Activated T-cell treated with anti-CD3 and anti-CD28 coated beads, Interleukin-2, amount 50 U/mL, for 72 hours (primary cell): Measurements from ENCODE around the gene EPHX1. TPM values are rescaled to one million over a fixed set of nuclear protein-coding genes. Genes with fewer than 3 reads are reported as not detected.

Experiments
- ATAC-seq, 2 donors: fragments of 150-1000 bp; cut with Tn5 transposase; replicated peaks in 1 of 2; 2 replicates each; pipeline ENCODE4 v1.10.0; 2021; ENCODE audit warnings: moderate library complexity in 2 of 2, mild to moderate bottlenecking in 1 of 2
- DNase-seq, 2 donors: peaks; one replicate each; pipeline ENCODE4 v3.0.0; 2021 to 2022; ENCODE audit warnings: mixed read lengths in 1 of 2
- H3K27ac Mint-ChIP-seq: one replicate; pipeline ENCODE4 v1.8.0; 2022; ENCODE audit warnings: mild to moderate bottlenecking, moderate library complexity, mixed read lengths
- H3K27me3 Mint-ChIP-seq: one replicate; pipeline ENCODE4 v1.8.0; 2022; ENCODE audit warnings: low read depth, mixed read lengths
- H3K36me3 Mint-ChIP-seq, 2 donors: one replicate each; pipeline ENCODE4 v1.8.0; 2022; ENCODE audit warnings: mixed read lengths in 2 of 2, mild to moderate bottlenecking in 1 of 2; ENCODE audit not compliant: insufficient read depth in 2 of 2
- H3K4me1 Mint-ChIP-seq: one replicate; pipeline ENCODE4 v1.8.0; 2022; ENCODE audit warnings: low read depth, mixed read lengths
- H3K4me3 Mint-ChIP-seq, 2 donors: one replicate each; pipeline ENCODE4 v1.8.0; 2022; ENCODE audit warnings: mild to moderate bottlenecking in 2 of 2, mixed read lengths in 2 of 2, moderate library complexity in 2 of 2
- H3K9me3 Mint-ChIP-seq, 2 donors: one replicate each; pipeline ENCODE4 v1.8.0; 2022; ENCODE audit warnings: mixed read lengths in 2 of 2
- total RNA-seq, 2 donors: library from RNA; stranded (reverse); gene quantifications; one replicate each; pipeline ENCODE4 v1.2.3, GENCODE V29; 2022

The EPHX1 gene
- total RNA-seq, 2 donors from 2014 or later = 2.6 to 3.8 TPM

GRCh38 chr1:225855503-225856300 lies 45.8 kb downstream of the EPHX1 start:
- Mint-ChIP-seq H3K4me1 (peaks cover 17% of the 10 kb centered on the region), H3K27ac (no peak overlapping the region), H3K27me3 (no peaks in the 10 kb centered on the region), H3K9me3 (no peaks in the 10 kb centered on the region), H3K4me3 (no peak overlapping the region), H3K36me3 (peaks cover 2 to 11% of the 10 kb centered on the region in 2 donors)
- no peak for DNase-seq
- no peak for ATAC-seq

- Mint-ChIP-seq H3K4me1 (peaks cover 6% of the 10 kb centered on the region), H3K9me3 (no peaks in the 10 kb centered on the region), H3K4me3 (no peak overlapping the region), H3K27ac (no peak overlapping the region), H3K36me3 (peaks cover 0 to 8% of the 10 kb centered on the region in 2 donors), H3K27me3 (no peaks in the 10 kb centered on the region)
- no peak for ATAC-seq
- DNase-seq = no peak
Measured at GRCh38 chr1:225857256-225857655, 47.3 kb downstream of the EPHX1 start.

GRCh38 chr1:225859151-225859550 lies 49.2 kb downstream of the EPHX1 start:
- H3K9me3 Mint-ChIP-seq = no peaks in the 10 kb centered on the region
- H3K4me3 Mint-ChIP-seq = no peak overlapping the region
- peaks cover 1 to 4% of the 10 kb centered on the region in 2 donors for H3K36me3 Mint-ChIP-seq
- H3K27ac Mint-ChIP-seq = no peak overlapping the region
- DNase-seq (no peak), ATAC-seq (no peak)
- peaks cover 4% of the 10 kb centered on the region for H3K4me1 Mint-ChIP-seq
- no peaks in the 10 kb centered on the region for H3K27me3 Mint-ChIP-seq

GRCh38 chr1:225860107-225860506 lies 50.2 kb downstream of the EPHX1 start:
- Mint-ChIP-seq H3K36me3 (peaks cover 1 to 4% of the 10 kb centered on the region in 2 donors), H3K27me3 (no peaks in the 10 kb centered on the region), H3K27ac (no peak overlapping the region), H3K4me3 (no peak overlapping the region), H3K9me3 (no peaks in the 10 kb centered on the region), H3K4me1 (peaks cover 11% of the 10 kb centered on the region)
- no peak for ATAC-seq
- no peak for DNase-seq

- Mint-ChIP-seq H3K36me3 (peaks cover 2 to 4% of the 10 kb centered on the region in 2 donors), H3K27ac (no peak overlapping the region), H3K4me3 (no peak overlapping the region), H3K9me3 (no peaks in the 10 kb centered on the region), H3K4me1 (peaks cover 19% of the 10 kb centered on the region), H3K27me3 (no peaks in the 10 kb centered on the region)
- no peak for DNase-seq
- ATAC-seq = no peak
Measured at GRCh38 chr1:225860876-225861441, 51.0 kb downstream of the EPHX1 start.

- Mint-ChIP-seq H3K36me3 (peaks cover 5% of the 10 kb centered on the region in 2 donors), H3K27ac (no peak overlapping the region), H3K4me3 (no peak overlapping the region), H3K9me3 (no peaks in the 10 kb centered on the region), H3K27me3 (no peaks in the 10 kb centered on the region), H3K4me1 (peaks cover 30% of the 10 kb centered on the region)
- no peak for ATAC-seq
- no peak for DNase-seq
Measured at GRCh38 chr1:225861834-225862580, 52.1 kb downstream of the EPHX1 start.

GRCh38 chr1:225862581-225862950 lies 52.6 kb downstream of the EPHX1 start:
- H3K9me3 Mint-ChIP-seq = no peaks in the 10 kb centered on the region
- ATAC-seq = no peak
- DNase-seq = no peak
- no peak overlapping the region for H3K27ac Mint-ChIP-seq
- H3K4me3 Mint-ChIP-seq = no peak overlapping the region
- H3K27me3 Mint-ChIP-seq = no peaks in the 10 kb centered on the region
- peaks cover 5 to 6% of the 10 kb centered on the region in 2 donors for H3K36me3 Mint-ChIP-seq
- H3K4me1 Mint-ChIP-seq = peaks cover 34% of the 10 kb centered on the region

GRCh38 chr1:225863167-225863566 lies 53.2 kb downstream of the EPHX1 start:
- no peak overlapping the region for H3K4me3 Mint-ChIP-seq
- peaks cover 5 to 8% of the 10 kb centered on the region in 2 donors for H3K36me3 Mint-ChIP-seq
- DNase-seq (no peak), ATAC-seq (no peak)
- H3K4me1 Mint-ChIP-seq = peaks cover 37% of the 10 kb centered on the region
- H3K9me3 Mint-ChIP-seq = no peaks in the 10 kb centered on the region
- H3K27me3 Mint-ChIP-seq = no peaks in the 10 kb centered on the region
- H3K27ac Mint-ChIP-seq = no peak overlapping the region

GRCh38 chr1:225865514-225865913 lies 55.6 kb downstream of the EPHX1 start:
- DNase-seq (no peak), ATAC-seq (peak in 1 of 2 donors; percentile 25)
- Mint-ChIP-seq H3K27ac (no peak overlapping the region), H3K4me3 (peak overlapping the region; percentile 64 to 78), H3K9me3 (no peaks in the 10 kb centered on the region), H3K36me3 (peaks cover 8 to 9% of the 10 kb centered on the region in 2 donors), H3K27me3 (no peaks in the 10 kb centered on the region), H3K4me1 (peaks cover 37% of the 10 kb centered on the region)

GRCh38 chr1:225866061-225866837 lies 56.3 kb downstream of the EPHX1 start:
- Mint-ChIP-seq H3K27ac (peak overlapping the region; percentile 24), H3K4me3 (peak overlapping the region; percentile 64 to 78), H3K36me3 (peaks cover 8 to 12% of the 10 kb centered on the region in 2 donors), H3K4me1 (peaks cover 37% of the 10 kb centered on the region), H3K27me3 (no peaks in the 10 kb centered on the region), H3K9me3 (no peaks in the 10 kb centered on the region)
- DNase-seq = peak; percentile 74 to 86
- ATAC-seq = peak; percentile 98 to 99

- H3K27me3 Mint-ChIP-seq = no peaks in the 10 kb centered on the region
- no peak for DNase-seq
- no peaks in the 10 kb centered on the region for H3K9me3 Mint-ChIP-seq
- peaks cover 8 to 9% of the 10 kb centered on the region in 2 donors for H3K36me3 Mint-ChIP-seq
- peak overlapping the region; percentile 46 to 78 for H3K4me3 Mint-ChIP-seq
- peaks cover 42% of the 10 kb centered on the region for H3K4me1 Mint-ChIP-seq
- no peak overlapping the region for H3K27ac Mint-ChIP-seq
- no peak for ATAC-seq
Measured at GRCh38 chr1:225866981-225867380, 57.1 kb downstream of the EPHX1 start.

- H3K4me1 Mint-ChIP-seq = peaks cover 44% of the 10 kb centered on the region
- H3K36me3 Mint-ChIP-seq = peaks cover 7 to 9% of the 10 kb centered on the region in 2 donors
- no peak overlapping the region for H3K27ac Mint-ChIP-seq
Measured at GRCh38 chr1:225868631-225869330, 58.9 kb downstream of the EPHX1 start.

More at GRCh38 chr1:225868631-225869330, 58.9 kb downstream of the EPHX1 start:
- ATAC-seq (no peak), DNase-seq (no peak)
- H3K27me3 Mint-ChIP-seq = no peaks in the 10 kb centered on the region
- no peak overlapping the region for H3K4me3 Mint-ChIP-seq
- H3K9me3 Mint-ChIP-seq = no peaks in the 10 kb centered on the region
